Left ventricle myocardium inferior (tissue), 1 donor: Measurements from ENCODE around the gene ATRIP. TPM values are rescaled to one million over a fixed set of nuclear protein-coding genes. Genes with fewer than 3 reads are reported as not detected.

Experiments
- DNase-seq: peaks from one replicate; pipeline ENCODE4 v3.0.0-alpha.2; 2020
- H3K27ac ChIP-seq: fragments of 200-600 bp; replicated peaks from 2 replicates; pipeline ENCODE4 v1.8.0; 2021
- H3K27me3 ChIP-seq: fragments of 200-600 bp; 2 replicates; pipeline ENCODE4 v1.8.0; 2021; ENCODE audit warnings: low read depth
- H3K36me3 ChIP-seq: fragments of 200-600 bp; 2 replicates; pipeline ENCODE4 v1.8.0; 2021
- H3K4me1 ChIP-seq: fragments of 200-600 bp; 2 replicates; pipeline ENCODE4 v1.8.0; 2021
- H3K4me3 ChIP-seq: fragments of 200-600 bp; 2 replicates; pipeline ENCODE4 v1.8.0; 2021; ENCODE audit warnings: mild to moderate bottlenecking, moderate library complexity
- H3K9me3 ChIP-seq: fragments of 200-600 bp; replicated peaks from 2 replicates; pipeline ENCODE4 v1.8.0; 2021
- intact Hi-C: fragments of 100-400 bp; cut with micrococcal nuclease; formaldehyde crosslinking; loops from one replicate; pipeline ENCODE4 v1.11.0; 2022
- total RNA-seq: library from RNA; stranded (reverse); fragmentation: NEBNext Ultra II Directional; extraction: Animal tissue kit (Norgen Biotek cat#: 25700); gene quantifications from one replicate; pipeline ENCODE4 v1.2.1, GENCODE V29; 2021
- TF ChIP-seq, protein P1 (sequence below): fragments of 200-600 bp; IDR thresholded peaks from 2 replicates; pipeline ENCODE4 v1.8.0; 2021; ENCODE audit warnings: antibody characterized with exemption, mild to moderate bottlenecking, borderline replicate concordance
- donor health status: DM: no; HTN: yes; CAD: no; lungs with severe emphysema.

Gene ATRIP
- total RNA-seq, 1 donor from 2014 or later, result 4.3 TPM

- Histone ChIP-seq H3K27ac (peak overlapping the region; percentile 96), H3K4me1 (peaks cover 39% of the 10 kb centered on the region), H3K27me3 (no peaks in the 10 kb centered on the region), H3K9me3 (peaks cover 4% of the 10 kb centered on the region), H3K4me3 (peak overlapping the region; percentile 79), H3K36me3 (peaks cover 17% of the 10 kb centered on the region)
- TF ChIP-seq, protein P1, sequence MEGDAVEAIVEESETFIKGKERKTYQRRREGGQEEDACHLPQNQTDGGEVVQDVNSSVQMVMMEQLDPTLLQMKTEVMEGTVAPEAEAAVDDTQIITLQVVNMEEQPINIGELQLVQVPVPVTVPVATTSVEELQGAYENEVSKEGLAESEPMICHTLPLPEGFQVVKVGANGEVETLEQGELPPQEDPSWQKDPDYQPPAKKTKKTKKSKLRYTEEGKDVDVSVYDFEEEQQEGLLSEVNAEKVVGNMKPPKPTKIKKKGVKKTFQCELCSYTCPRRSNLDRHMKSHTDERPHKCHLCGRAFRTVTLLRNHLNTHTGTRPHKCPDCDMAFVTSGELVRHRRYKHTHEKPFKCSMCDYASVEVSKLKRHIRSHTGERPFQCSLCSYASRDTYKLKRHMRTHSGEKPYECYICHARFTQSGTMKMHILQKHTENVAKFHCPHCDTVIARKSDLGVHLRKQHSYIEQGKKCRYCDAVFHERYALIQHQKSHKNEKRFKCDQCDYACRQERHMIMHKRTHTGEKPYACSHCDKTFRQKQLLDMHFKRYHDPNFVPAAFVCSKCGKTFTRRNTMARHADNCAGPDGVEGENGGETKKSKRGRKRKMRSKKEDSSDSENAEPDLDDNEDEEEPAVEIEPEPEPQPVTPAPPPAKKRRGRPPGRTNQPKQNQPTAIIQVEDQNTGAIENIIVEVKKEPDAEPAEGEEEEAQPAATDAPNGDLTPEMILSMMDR, result no peak
- DNase-seq, result no peak
- intact Hi-C loops, result no loop called here
Observed at GRCh38 chr3:48502121-48502520, 55.6 kb downstream of the ATRIP start.

GRCh38 chr3:48502728-48503168 is 56.2 kb downstream of the ATRIP start:
- TF ChIP-seq, protein P1, result no peak
- DNase-seq, result peak; percentile 54

GRCh38 chr3:48503401-48504050 is 57.0 kb downstream of the ATRIP start:
- TF ChIP-seq, protein P1, result no peak
- H3K4me3 ChIP-seq, result peak overlapping the region; percentile 79
- H3K27ac ChIP-seq, result peak overlapping the region; percentile 96
- H3K36me3 ChIP-seq, result peaks cover 6% of the 10 kb centered on the region
- peaks cover 39% of the 10 kb centered on the region for H3K4me1 ChIP-seq
- intact Hi-C loops, result no loop called here
- H3K9me3 ChIP-seq, result no peaks in the 10 kb centered on the region
- H3K27me3 ChIP-seq, result no peaks in the 10 kb centered on the region
- peak; percentile 42 for DNase-seq

More at GRCh38 chr3:48502728-48503168, 56.2 kb downstream of the ATRIP start:
- peak overlapping the region; percentile 79 for H3K4me3 ChIP-seq
- H3K27me3 ChIP-seq, result no peaks in the 10 kb centered on the region
- H3K4me1 ChIP-seq, result peaks cover 39% of the 10 kb centered on the region
- peaks cover 4% of the 10 kb centered on the region for H3K9me3 ChIP-seq
- intact Hi-C loops, result no loop called here
- H3K27ac ChIP-seq, result peak overlapping the region; percentile 96
- peaks cover 13% of the 10 kb centered on the region for H3K36me3 ChIP-seq

DNA sequence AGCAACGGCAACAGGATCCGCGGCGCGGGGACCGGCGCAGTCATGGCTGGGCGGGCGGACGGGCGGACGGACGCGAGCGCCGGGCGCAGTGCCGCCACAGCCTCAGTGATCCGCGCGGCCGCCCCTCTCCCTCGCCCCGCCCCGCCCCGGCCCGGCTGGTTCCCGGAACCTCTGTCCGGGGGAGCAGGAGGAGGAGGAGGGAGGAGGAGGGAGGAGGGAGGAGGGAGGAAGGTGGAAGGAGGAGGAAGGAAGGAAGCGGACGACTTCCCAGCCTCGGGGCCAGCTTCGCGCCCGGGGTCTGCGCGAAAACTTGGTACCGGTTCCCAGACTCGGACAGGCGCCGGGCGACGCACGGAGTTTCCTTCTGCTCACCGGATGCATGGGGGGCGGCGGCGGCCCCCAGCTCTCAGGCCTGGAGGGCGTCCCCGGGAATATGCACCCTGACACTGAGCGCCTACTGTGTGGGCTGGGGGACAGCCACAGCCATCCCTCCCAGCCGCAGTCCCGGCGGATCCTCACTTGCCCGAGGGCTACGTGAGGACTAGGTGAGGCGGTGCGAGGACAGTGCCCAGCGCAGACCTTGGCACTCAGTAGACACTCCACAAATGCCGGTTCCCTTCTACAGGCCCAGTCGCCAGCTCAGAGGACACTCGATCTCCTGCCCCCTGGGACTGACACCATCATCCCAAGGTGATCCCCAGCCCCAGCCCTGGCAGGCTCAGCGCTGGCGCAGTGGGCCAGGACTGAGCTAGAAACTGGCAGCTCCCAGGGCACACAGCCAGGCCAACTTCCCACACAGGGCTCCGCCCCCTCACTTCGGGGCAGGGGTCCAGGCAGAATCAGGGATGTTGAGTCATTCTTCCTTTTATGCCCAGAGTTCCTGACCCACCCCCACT is 57.8 kb downstream of the ATRIP start, which contains the start of gene SHISA5:
Gene SHISA5 (minus strand): TSS at position 124 of the 896 bp plus-strand sequence. CDS start 80 bp downstream, at position 44.
- DNase-seq, result peak; percentile 88
- intact Hi-C loops, result no loop called here
- H3K4me3 ChIP-seq, result peak within 1 kb of the TSS; percentile 79
- peaks cover under 1% of the 10 kb centered on the region for H3K36me3 ChIP-seq
- peaks cover 39% of the 10 kb centered on the region for H3K4me1 ChIP-seq
- TF ChIP-seq, protein P1, result no peak
- no peaks in the 10 kb centered on the region for H3K27me3 ChIP-seq
- no peaks in the 10 kb centered on the region for H3K9me3 ChIP-seq
- H3K27ac ChIP-seq, result peak within 1 kb of the TSS; percentile 96

DNA sequence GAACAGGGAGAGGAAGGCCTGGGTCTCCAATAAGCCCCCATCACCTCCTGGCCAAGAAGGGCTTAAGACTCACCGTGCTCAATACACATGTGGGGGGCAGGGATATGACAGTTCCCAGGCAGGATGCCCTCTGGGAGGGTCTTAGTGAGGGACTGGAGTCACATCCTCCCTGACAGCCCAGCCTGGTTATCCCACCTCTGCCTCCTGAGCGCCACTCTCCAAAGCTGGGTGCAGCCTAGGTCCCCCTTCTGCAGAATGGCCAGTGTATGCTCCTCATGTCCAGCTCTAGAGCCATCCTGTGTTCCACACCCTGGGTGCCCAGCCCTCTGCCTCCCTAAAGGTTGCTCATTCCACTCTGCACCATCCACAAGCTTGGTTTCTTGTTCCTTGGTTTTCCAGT is 58.6 kb downstream of the ATRIP start:
- no peaks in the 10 kb centered on the region for H3K27me3 ChIP-seq
- intact Hi-C loops, result no loop called here
- TF ChIP-seq, protein P1, result no peak
- H3K9me3 ChIP-seq, result no peaks in the 10 kb centered on the region
- no peaks in the 10 kb centered on the region for H3K36me3 ChIP-seq
- peak overlapping the region; percentile 96 for H3K27ac ChIP-seq
- peak overlapping the region; percentile 79 for H3K4me3 ChIP-seq
- DNase-seq, result no peak
- peaks cover 39% of the 10 kb centered on the region for H3K4me1 ChIP-seq
